NT2/D1 (cell line): ENCODE data around the gene TRH.
"Not testable (repeated sequence)": the region's sequence is repeated elsewhere in the genome, so short reads cannot be mapped to it uniquely, and the experiment has no call there.

Source experiments
- DNase-seq: peaks from one replicate; pipeline ENCODE4 v3.0.0-alpha.2; 2011; ENCODE audit warnings: low read depth, low spot score
- H3K27me3 ChIP-seq: 2 replicates; pipeline ENCODE4 v1.6.0; 2011; ENCODE audit warnings: mild to moderate bottlenecking; ENCODE audit not compliant: insufficient read length, insufficient read depth
- H3K36me3 ChIP-seq: 2 replicates; pipeline ENCODE4 v1.6.1; 2011; ENCODE audit warnings: mild to moderate bottlenecking, low read length, mixed read lengths; ENCODE audit not compliant: insufficient read depth, insufficient read length
- H3K4me1 ChIP-seq: 2 replicates; pipeline ENCODE4 v1.5.1; 2011; ENCODE audit not compliant: insufficient read depth, insufficient read length
- H3K4me3 ChIP-seq: 2 replicates; pipeline ENCODE4 v1.5.1; 2011; ENCODE audit warnings: low read depth; ENCODE audit not compliant: insufficient read length
- H3K9ac ChIP-seq: 2 replicates; pipeline ENCODE4 v1.6.0; 2011; ENCODE audit warnings: low read depth; ENCODE audit not compliant: insufficient read length
- H3K9me3 ChIP-seq: 2 replicates; pipeline ENCODE4 v1.5.1; 2011; ENCODE audit warnings: mild to moderate bottlenecking, low read length; ENCODE audit not compliant: insufficient read depth
- SUZ12 ChIP-seq: IDR thresholded peaks from 2 replicates; pipeline ENCODE4 v1.6.1; 2011; ENCODE audit not compliant: insufficient read length, insufficient read depth; ENCODE audit errors: extremely low read depth
- YY1 ChIP-seq: IDR thresholded peaks from 2 replicates; pipeline ENCODE4 v1.6.1; 2011; ENCODE audit not compliant: insufficient read length, insufficient read depth
- ZNF274 ChIP-seq: IDR thresholded peaks from 2 replicates; pipeline ENCODE4 v1.6.1; 2011; ENCODE audit warnings: mild to moderate bottlenecking, low read depth, low read length

Gene TRH

GRCh38 chr3:130014526-130014925, 40.0 kb downstream of the TRH start:
- Histone ChIP-seq H3K4me3 (no peak overlapping the region), H3K4me1 (no peaks in the 10 kb centered on the region), H3K9ac (no peak overlapping the region), H3K9me3 (peaks cover 10% of the 10 kb centered on the region; the same call in 1 of the 2 replicates), H3K36me3 (no peaks in the 10 kb centered on the region), H3K27me3 (no peaks in the 10 kb centered on the region)
- TF ChIP-seq SUZ12: no peak
- TF ChIP-seq YY1: no peak
- TF ChIP-seq ZNF274: no peak
- no peak for DNase-seq

GRCh38 chr3:130017661-130018060, 43.1 kb downstream of the TRH start:
- DNase-seq, H3K4me1 ChIP-seq, H3K9me3 ChIP-seq, H3K4me3 ChIP-seq, H3K36me3 ChIP-seq, H3K27me3 ChIP-seq, H3K9ac ChIP-seq: not testable (repeated sequence)

GRCh38 chr3:130026146-130026829, 51.8 kb downstream of the TRH start:
- H3K27me3 ChIP-seq, H3K36me3 ChIP-seq, H3K4me1 ChIP-seq, DNase-seq, H3K4me3 ChIP-seq, H3K9ac ChIP-seq, H3K9me3 ChIP-seq: not testable (repeated sequence)

- H3K36me3 ChIP-seq, H3K9ac ChIP-seq, H3K27me3 ChIP-seq, H3K9me3 ChIP-seq, H3K4me3 ChIP-seq, H3K4me1 ChIP-seq: not testable (repeated sequence)
- DNase-seq: peak; percentile 33
Observed at GRCh38 chr3:130027437-130027836, 52.9 kb downstream of the TRH start.
